Lung (tissue), 12 donors: ENCODE data around the gene COMMD3. TPM values are rescaled to one million over a fixed set of nuclear protein-coding genes. Genes with fewer than 3 reads are reported as not detected.

Experiments
- ATAC-seq: fragments of 200-7000 bp; cut with Tn5 transposase; one replicate; pipeline ENCODE4 v1.9.1; 2020; ENCODE audit warnings: moderate number of reproducible peaks; ENCODE audit not compliant: insufficient read depth, low FRiP score
- DNase-seq, 3 donors: peaks; one replicate each; pipeline ENCODE4 v3.0.0-alpha.2; 2013 to 2017
- H3K27ac ChIP-seq, 2 donors: one replicate each; pipeline ENCODE4 v1.5.1; 2013; ENCODE audit warnings: mild to moderate bottlenecking in 2 of 2, moderate library complexity in 2 of 2, control low read depth in 1 of 2, inconsistent platforms in 1 of 2, low read depth in 1 of 2, low read length in 1 of 2
- H3K27me3 ChIP-seq, 3 donors: one replicate each; pipeline ENCODE4 v1.5.1; 2013; ENCODE audit warnings: low read length in 2 of 3; ENCODE audit not compliant: control insufficient read depth in 3 of 3, insufficient read depth in 3 of 3
- H3K36me3 ChIP-seq, 4 donors: one replicate each; pipeline ENCODE4 v1.5.1; 2013; ENCODE audit warnings: low read length in 4 of 4, mild to moderate bottlenecking in 1 of 4, moderate library complexity in 1 of 4; ENCODE audit not compliant: control insufficient read depth in 4 of 4, insufficient read depth in 4 of 4
- H3K4me1 ChIP-seq, 5 donors: one replicate each; pipeline ENCODE4 v1.5.1; 2013; ENCODE audit warnings: low read length in 5 of 5, mild to moderate bottlenecking in 2 of 5, moderate library complexity in 1 of 5; ENCODE audit not compliant: control insufficient read depth in 5 of 5, insufficient read depth in 5 of 5
- H3K4me3 ChIP-seq: one replicate; pipeline ENCODE4 v1.5.1; 2013; ENCODE audit warnings: mild to moderate bottlenecking, control low read depth, moderate library complexity
- H3K9ac ChIP-seq, 2 donors: one replicate each; pipeline ENCODE4 v1.5.1; 2013; ENCODE audit warnings: low read length in 2 of 2, control low read depth in 1 of 2; ENCODE audit not compliant: insufficient read depth in 1 of 2
- H3K9me3 ChIP-seq, 4 donors: one replicate each; pipeline ENCODE4 v1.5.1; 2013; ENCODE audit warnings: low read length in 3 of 4, mild to moderate bottlenecking in 1 of 4, moderate library complexity in 1 of 4; ENCODE audit not compliant: control insufficient read depth in 4 of 4, insufficient read depth in 3 of 4
- CTCF ChIP-seq: IDR thresholded peaks from 2 replicates; pipeline ENCODE4 v1.5.1; 2012; ENCODE audit warnings: mild to moderate bottlenecking; ENCODE audit errors: control extremely low read depth, extremely low read depth
- WGBS, 2 donors: extraction: QIAGEN DNeasy Blood & Tissue Kit; methylation state at CpG; one replicate each; pipeline ENCODE4 v1.1.7; 2013; 5-methylcytosine and 5-hydroxymethylcytosine counted together
- polyA plus RNA-seq, 2 donors: library from polyadenylated mRNA; stranded (reverse); fragments of 200-250 nt; gene quantifications; one replicate each; pipeline ENCODE4 v1.2.1, GENCODE V29; 2013
- total RNA-seq, 2 donors: library from RNA; depleted of rRNA in 1 of 2; stranded (reverse); fragments of >200 nt in 1 of 2; gene quantifications; one replicate each; pipeline ENCODE4 v1.2.1, GENCODE V29; 2014 to 2021
- donor health status: control.
- donor health status: control.
- donor health status: Bipolar disorder and iron deficiency.
- donor health status: healthy.
- donor health status: DM: yes; HTN: yes; CAD: no.

Gene COMMD3
- total and polyA plus RNA-seq, 4 donors, result 40.6 to 70.3 (median 56.2) TPM

- no peak for TF ChIP-seq CTCF
- no peaks in the 10 kb centered on the region for H3K9me3 ChIP-seq
- 46 to 69% methylated on average over 2 of the region's 2 CpGs for WGBS, 2 donors
- H3K9ac ChIP-seq, result no peak overlapping the region
- peaks cover 0 to 3% (median 0%) of the 10 kb centered on the region in 3 donors for H3K27me3 ChIP-seq
- ATAC-seq (no peak), DNase-seq (no peak)
- no peak overlapping the region for H3K4me3 ChIP-seq
- H3K4me1 ChIP-seq, result no peaks in the 10 kb centered on the region
- no peaks in the 10 kb centered on the region for H3K36me3 ChIP-seq
- no peak overlapping the region for H3K27ac ChIP-seq
Observed at GRCh38 chr10:22294694-22295093, 21.5 kb upstream of the COMMD3 start.

- peaks cover 0 to 3% (median 0%) of the 10 kb centered on the region in 3 donors for H3K27me3 ChIP-seq
- WGBS, 2 donors, result 97 to 100% methylated on average over 4 of the region's 4 CpGs
- no peak overlapping the region for H3K9ac ChIP-seq
- no peaks in the 10 kb centered on the region for H3K4me1 ChIP-seq
- DNase-seq, result no peak
- no peak for ATAC-seq
- H3K9me3 ChIP-seq, result no peaks in the 10 kb centered on the region
- no peak overlapping the region for H3K4me3 ChIP-seq
- no peaks in the 10 kb centered on the region for H3K36me3 ChIP-seq
- TF ChIP-seq CTCF, result no peak
- no peak overlapping the region for H3K27ac ChIP-seq
Observed at GRCh38 chr10:22301193-22301592, 15.0 kb upstream of the COMMD3 start.

GRCh38 chr10:22303461-22303860, 12.7 kb upstream of the COMMD3 start:
- no peak for TF ChIP-seq CTCF

GRCh38 chr10:22305721-22306120, 10.5 kb upstream of the COMMD3 start:
- Histone ChIP-seq H3K9me3 (no peaks in the 10 kb centered on the region), H3K4me1 (no peaks in the 10 kb centered on the region), H3K27me3 (no peaks in the 10 kb centered on the region), H3K9ac (no peak overlapping the region), H3K36me3 (no peaks in the 10 kb centered on the region), H3K27ac (no peak overlapping the region), H3K4me3 (no peak overlapping the region)
- WGBS, 2 donors, result 77 to 93% methylated on average over 2 of the region's 2 CpGs
- DNase-seq (no peak), ATAC-seq (no peak)
- no peak for TF ChIP-seq CTCF

More at GRCh38 chr10:22303461-22303860, 12.7 kb upstream of the COMMD3 start:
- Histone ChIP-seq H3K27me3 (no peaks in the 10 kb centered on the region), H3K9ac (no peak overlapping the region), H3K9me3 (no peaks in the 10 kb centered on the region), H3K27ac (no peak overlapping the region), H3K4me1 (no peaks in the 10 kb centered on the region), H3K36me3 (no peaks in the 10 kb centered on the region), H3K4me3 (no peak overlapping the region)
- WGBS, 2 donors, result 96 to 98% methylated on average over 3 of the region's 3 CpGs
- no peak for ATAC-seq
- no peak for DNase-seq
